OCI-LY1 (cell line): ENCODE data around the gene DYDC1.

Source experiments
- EZH2 ChIP-seq: fragments of 200-600 bp; sonication (generic), shearing (Covaris generic); IDR thresholded peaks from 2 replicates; pipeline ENCODE4 v1.8.0; 2017; ENCODE audit warnings: borderline replicate concordance, mixed run types, mild to moderate bottlenecking, antibody characterized with exemption, low read length, moderate library complexity, mixed read lengths
- TF ChIP-seq, protein P1 (sequence below): fragments of 200-600 bp; sonication (generic), shearing (Covaris generic); IDR thresholded peaks from 2 replicates; pipeline ENCODE4 v1.5.1; 2017; ENCODE audit warnings: mild to moderate bottlenecking, antibody characterized with exemption, low read length, moderate library complexity, mixed read lengths

DNA sequence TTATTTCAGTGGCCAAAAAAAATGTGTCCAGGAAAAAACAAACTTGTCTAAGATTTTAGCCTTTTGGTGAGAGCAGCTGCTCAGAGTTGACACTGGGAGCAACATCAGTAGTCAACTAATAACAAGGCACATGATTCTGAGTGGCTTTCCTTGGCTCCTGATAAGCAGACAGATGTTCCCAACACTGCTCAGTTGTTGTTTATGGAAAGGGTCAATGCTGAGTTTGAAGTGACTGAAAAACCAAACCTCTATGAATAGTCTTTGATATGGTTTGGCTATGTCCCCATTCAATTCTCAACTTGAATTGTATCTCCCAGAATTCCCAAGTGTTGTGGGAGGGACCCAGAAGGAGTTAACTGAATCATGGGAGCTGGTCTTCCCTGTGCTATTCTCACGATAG, 12.3 kb downstream of the DYDC1 start:
- TF ChIP-seq, protein P1, sequence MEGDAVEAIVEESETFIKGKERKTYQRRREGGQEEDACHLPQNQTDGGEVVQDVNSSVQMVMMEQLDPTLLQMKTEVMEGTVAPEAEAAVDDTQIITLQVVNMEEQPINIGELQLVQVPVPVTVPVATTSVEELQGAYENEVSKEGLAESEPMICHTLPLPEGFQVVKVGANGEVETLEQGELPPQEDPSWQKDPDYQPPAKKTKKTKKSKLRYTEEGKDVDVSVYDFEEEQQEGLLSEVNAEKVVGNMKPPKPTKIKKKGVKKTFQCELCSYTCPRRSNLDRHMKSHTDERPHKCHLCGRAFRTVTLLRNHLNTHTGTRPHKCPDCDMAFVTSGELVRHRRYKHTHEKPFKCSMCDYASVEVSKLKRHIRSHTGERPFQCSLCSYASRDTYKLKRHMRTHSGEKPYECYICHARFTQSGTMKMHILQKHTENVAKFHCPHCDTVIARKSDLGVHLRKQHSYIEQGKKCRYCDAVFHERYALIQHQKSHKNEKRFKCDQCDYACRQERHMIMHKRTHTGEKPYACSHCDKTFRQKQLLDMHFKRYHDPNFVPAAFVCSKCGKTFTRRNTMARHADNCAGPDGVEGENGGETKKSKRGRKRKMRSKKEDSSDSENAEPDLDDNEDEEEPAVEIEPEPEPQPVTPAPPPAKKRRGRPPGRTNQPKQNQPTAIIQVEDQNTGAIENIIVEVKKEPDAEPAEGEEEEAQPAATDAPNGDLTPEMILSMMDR, result no peak
- no peak for TF ChIP-seq EZH2
